GM12878 (cell line): ENCODE results near the gene IFNA17. TPM values are rescaled to one million over a fixed set of nuclear protein-coding genes. Genes with fewer than 3 reads are reported as not detected.

ENCODE experiments used
- ATAC-seq: fragments of 200-7000 bp; cut with Tn5 transposase; 3 replicates; pipeline ENCODE4 v1.9.1; 2020; ENCODE audit warnings: mild to moderate bottlenecking, moderate library complexity
- BruUV-seq: library from RNA; stranded (reverse); fragments of 400-500 nt; replicated peaks from 2 replicates; lab custom pipeline; 2021; lab: Mats Ljungman, UMichigan
- CTCF ChIA-PET: fragments of 300-600 bp; sonication (Branson Sonifier 250); formaldehyde crosslinking; extraction: SDS; loops from one replicate; lab custom pipeline; 2021; ENCODE audit warnings: inconsistent platforms; lab: Yijun Ruan, JAX
- POLR2A ChIA-PET: fragments of 350-600 bp; formaldehyde crosslinking; extraction: SDS; loops from one replicate; lab custom pipeline; 2021; ENCODE audit warnings: inconsistent platforms; lab: Charles Lee
- RAD21 ChIA-PET: fragments of 300-600 bp; sonication (Branson Sonifier 250); formaldehyde crosslinking; loops from one replicate; lab custom pipeline; 2023; ENCODE audit warnings: antibody characterized with exemption; ENCODE audit not compliant: unreplicated experiment; lab: Charles Lee
- SMC1A ChIA-PET: fragments of 300-600 bp; sonication (Branson Sonifier 250); formaldehyde crosslinking; loops from one replicate; lab custom pipeline; 2023; ENCODE audit not compliant: unreplicated experiment, uncharacterized antibody; lab: Charles Lee
- DNase-seq: peaks from one replicate; pipeline ENCODE4 v3.0.0-alpha.2; 2011; ENCODE audit warnings: low read depth, low spot score
- FAIRE-seq: peaks from 3 replicates; lab custom pipeline; 2011; peaks lifted over from hg19 to GRCh38; lab: Jason Lieb, UNC
- H2AFZ ChIP-seq: 2 replicates; pipeline ENCODE4 v1.6.0; 2011; ENCODE audit warnings: low read depth, low read length, control low read depth; ENCODE audit not compliant: control insufficient read depth
- H3K27ac ChIP-seq: 2 replicates; pipeline ENCODE4 v1.5.1; 2011; ENCODE audit warnings: control low read depth; ENCODE audit not compliant: control insufficient read depth, insufficient read depth
- H3K27me3 ChIP-seq, 2 experiments: replicated peaks in 1 of 2; 2 replicates each; pipeline versions ENCODE4 v1.6.0 to v1.6.1; 2011; ENCODE audit warnings: low read length in 1 of 2; ENCODE audit not compliant: control insufficient read depth in 2 of 2, insufficient read depth in 2 of 2
- H3K36me3 ChIP-seq, 2 experiments: 2 replicates each; pipeline ENCODE4 v1.5.1; 2011; ENCODE audit warnings: low read length in 1 of 2; ENCODE audit not compliant: control insufficient read depth in 2 of 2, insufficient read depth in 2 of 2
- H3K4me1 ChIP-seq: 2 replicates; pipeline ENCODE4 v1.6.1; 2011; ENCODE audit warnings: mild to moderate bottlenecking, low read length, moderate library complexity, mixed read lengths; ENCODE audit not compliant: control insufficient read depth, insufficient read depth
- H3K4me2 ChIP-seq: 2 replicates; pipeline ENCODE4 v1.6.0; 2011; ENCODE audit warnings: control low read depth; ENCODE audit not compliant: control insufficient read depth, insufficient read depth
- H3K4me3 ChIP-seq: fragments of 200-600 bp; sonication (generic); 2 replicates; pipeline ENCODE4 v1.5.1; 2016
- H3K79me2 ChIP-seq: 2 replicates; pipeline ENCODE4 v1.6.0; 2011; ENCODE audit warnings: low read length; ENCODE audit not compliant: control insufficient read depth, insufficient read depth
- H3K9ac ChIP-seq: 2 replicates; pipeline ENCODE4 v1.8.0; 2011; ENCODE audit warnings: low read length, control low read depth, mixed read lengths; ENCODE audit not compliant: control insufficient read depth, insufficient read depth
- H3K9me3 ChIP-seq: replicated peaks from 3 replicates; pipeline ENCODE4 v1.5.1; 2011; ENCODE audit warnings: mild to moderate bottlenecking, low read length; ENCODE audit not compliant: control insufficient read depth, insufficient read depth
- H4K20me1 ChIP-seq: 2 replicates; pipeline ENCODE4 v1.6.0; 2011; ENCODE audit not compliant: control insufficient read depth, insufficient read depth
- ATF7 ChIP-seq: fragments of 450-650 bp; IDR thresholded peaks from 2 replicates; pipeline ENCODE4 v1.6.1; 2016; ENCODE audit warnings: low read depth, mild to moderate bottlenecking
- IRF4 ChIP-seq: IDR thresholded peaks from 2 replicates; pipeline ENCODE4 v1.6.1; 2011; ENCODE audit warnings: low read depth, low read length
- IRF5 ChIP-seq: fragments of 450-650 bp; IDR thresholded peaks from 2 replicates; pipeline ENCODE4 v1.6.1; 2017; ENCODE audit warnings: borderline replicate concordance
- KAT2A ChIP-seq: conservative IDR thresholded peaks from 2 replicates; pipeline ENCODE4 v1.6.1; 2011; ENCODE audit warnings: low read depth, low read length; ENCODE audit not compliant: control insufficient read depth
- LARP7 ChIP-seq: fragments of 450-650 bp; IDR thresholded peaks from 2 replicates; pipeline ENCODE4 v1.6.1; 2017; ENCODE audit warnings: mild to moderate bottlenecking
- MYB ChIP-seq: fragments of 150-350 bp; IDR thresholded peaks from 2 replicates; pipeline ENCODE4 v1.6.1; 2014; ENCODE audit warnings: mild to moderate bottlenecking, low read depth, low read length, borderline replicate concordance
- POLR2A ChIP-seq: IDR thresholded peaks from 2 replicates; pipeline ENCODE4 v1.6.1; 2011; ENCODE audit warnings: low read depth, mild to moderate bottlenecking, low read length
- POLR2AphosphoS2 ChIP-seq: IDR thresholded peaks from 2 replicates; pipeline ENCODE4 v1.6.1; 2011; ENCODE audit warnings: low read depth, mild to moderate bottlenecking, low read length, improper control_type of control experiment, moderate library complexity
- POU2F2 ChIP-seq: IDR thresholded peaks from 3 replicates; pipeline ENCODE4 v1.6.1; 2011; ENCODE audit warnings: low read depth, mild to moderate bottlenecking, low read length, borderline replicate concordance
- RBBP5 ChIP-seq: fragments of 200-600 bp; sonication (generic); conservative IDR thresholded peaks from 2 replicates; pipeline ENCODE4 v1.6.1; 2016
- SREBF1 ChIP-seq: IDR thresholded peaks from 2 replicates; pipeline ENCODE4 v1.6.1; 2012; ENCODE audit warnings: mild to moderate bottlenecking, low read length
- TARDBP ChIP-seq: IDR thresholded peaks from 2 replicates; pipeline ENCODE4 v1.6.1; 2016; ENCODE audit warnings: borderline replicate concordance
- YBX1 ChIP-seq: fragments of 450-650 bp; IDR thresholded peaks from 2 replicates; pipeline ENCODE4 v1.6.1; 2016; ENCODE audit warnings: antibody characterized with exemption
- WGBS: methylation state at CpG from one replicate; pipeline ENCODE4 v1.1.6; 2016; ENCODE audit warnings: low lambda C conversion rate; ENCODE audit not compliant: insufficient replicate concordance, insufficient coverage; ENCODE audit errors: missing lambda C conversion rate; 5-methylcytosine and 5-hydroxymethylcytosine counted together
- in situ Hi-C: fragments of 300-500 bp; cut with MboI; formaldehyde crosslinking; loops from 9 replicates; pipeline ENCODE4 v1.14.3; 2018; ENCODE audit warnings: mixed read lengths
- intact Hi-C: fragments of 100-400 bp; cut with micrococcal nuclease; formaldehyde crosslinking; loops from one replicate; pipeline ENCODE4 v1.14.2; 2022; ENCODE audit not compliant: unreplicated experiment
- polyA plus RNA-seq, 11 experiments: library from polyadenylated mRNA; depleted of rRNA in 4 of 11; unstranded in 6 of 11; stranded (reverse) in 5 of 11; fragments of >200 nt; fragmentation: Nextera tagmentation in 4 of 11; fragmentation: Illumina TruSeq in 1 of 11; extraction: Ambion mirVana in 4 of 11; extraction: Trizol in 1 of 11; gene quantifications; 1 replicate in 1 of 11; 2 replicates in 10 of 11; pipeline versions ENCODE4 v1.2.1 to v1.2.3, GENCODE V29; 2011 to 2016; ENCODE audit warnings: inconsistent platforms in 2 of 11, missing spikeins in 2 of 11, low read depth in 1 of 11
- total RNA-seq, 4 experiments: library from RNA; depleted of rRNA in 3 of 4; stranded (reverse); fragments of >200 nt in 3 of 4; fragmentation: Illumina TruSeq in 1 of 4; extraction: Trizol in 1 of 4; gene quantifications; 2 replicates each; pipeline versions ENCODE4 v1.2.1 to v1.2.3, GENCODE V29; 2013 to 2021
- TF ChIP-seq, protein P1 (sequence below): fragments of 450-650 bp; IDR thresholded peaks from 2 replicates; pipeline ENCODE4 v1.6.1; 2016; ENCODE audit warnings: mild to moderate bottlenecking, moderate library complexity, borderline replicate concordance
- TF ChIP-seq, protein P2 (sequence below): fragments of 450-650 bp; IDR thresholded peaks from 2 replicates; pipeline ENCODE4 v1.6.1; 2018; ENCODE audit warnings: borderline replicate concordance, mild to moderate bottlenecking; ENCODE audit not compliant: partially characterized antibody

The IFNA17 gene
- total and polyA plus RNA-seq, 10 of the 15 experiments (the other 5 are each of a cell fraction or from before 2014, with no cell fraction given) = not detected

DNA sequence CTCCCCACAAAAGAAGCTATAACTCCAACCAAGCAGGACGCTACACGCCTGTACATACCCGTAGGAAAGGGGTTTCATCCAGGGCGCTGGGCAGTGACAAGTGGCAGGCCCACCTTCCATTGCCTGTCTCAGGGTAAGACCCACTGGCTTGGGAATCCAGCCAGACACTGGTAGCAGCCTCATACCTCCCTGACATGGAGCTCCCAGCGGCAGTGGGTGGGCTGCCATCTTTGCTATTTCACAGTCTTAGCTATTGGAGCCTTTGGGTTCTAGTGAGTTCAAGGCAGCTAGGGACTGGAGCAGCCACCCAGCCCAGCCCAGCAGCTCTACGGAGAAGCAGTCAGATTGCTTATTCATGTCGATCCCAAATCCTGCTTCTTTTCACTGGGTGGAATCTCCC lies 17.7 kb downstream of the IFNA17 start:
- no peak for DNase-seq
- H3K79me2 ChIP-seq = no peaks in the 10 kb centered on the region
- no peaks in the 10 kb centered on the region for H4K20me1 ChIP-seq
- CTCF ChIA-PET = interaction anchor here (1.0 kb wide), 1 partner anchor 116 kb away, joined by 3 read pairs; no protein-coding TSS in a partner anchor
- H3K36me3 ChIP-seq = no peaks in the 10 kb centered on the region
- TF ChIP-seq POLR2AphosphoS2 (no peak), MYB (no peak), SREBF1 (no peak), TARDBP (no peak), IRF5 (no peak), POU2F2 (no peak), RBBP5 (no peak), LARP7 (no peak), IRF4 (no peak), YBX1 (no peak), POLR2A (no peak), KAT2A (no peak), ATF7 (no peak)
- TF ChIP-seq, protein P1, sequence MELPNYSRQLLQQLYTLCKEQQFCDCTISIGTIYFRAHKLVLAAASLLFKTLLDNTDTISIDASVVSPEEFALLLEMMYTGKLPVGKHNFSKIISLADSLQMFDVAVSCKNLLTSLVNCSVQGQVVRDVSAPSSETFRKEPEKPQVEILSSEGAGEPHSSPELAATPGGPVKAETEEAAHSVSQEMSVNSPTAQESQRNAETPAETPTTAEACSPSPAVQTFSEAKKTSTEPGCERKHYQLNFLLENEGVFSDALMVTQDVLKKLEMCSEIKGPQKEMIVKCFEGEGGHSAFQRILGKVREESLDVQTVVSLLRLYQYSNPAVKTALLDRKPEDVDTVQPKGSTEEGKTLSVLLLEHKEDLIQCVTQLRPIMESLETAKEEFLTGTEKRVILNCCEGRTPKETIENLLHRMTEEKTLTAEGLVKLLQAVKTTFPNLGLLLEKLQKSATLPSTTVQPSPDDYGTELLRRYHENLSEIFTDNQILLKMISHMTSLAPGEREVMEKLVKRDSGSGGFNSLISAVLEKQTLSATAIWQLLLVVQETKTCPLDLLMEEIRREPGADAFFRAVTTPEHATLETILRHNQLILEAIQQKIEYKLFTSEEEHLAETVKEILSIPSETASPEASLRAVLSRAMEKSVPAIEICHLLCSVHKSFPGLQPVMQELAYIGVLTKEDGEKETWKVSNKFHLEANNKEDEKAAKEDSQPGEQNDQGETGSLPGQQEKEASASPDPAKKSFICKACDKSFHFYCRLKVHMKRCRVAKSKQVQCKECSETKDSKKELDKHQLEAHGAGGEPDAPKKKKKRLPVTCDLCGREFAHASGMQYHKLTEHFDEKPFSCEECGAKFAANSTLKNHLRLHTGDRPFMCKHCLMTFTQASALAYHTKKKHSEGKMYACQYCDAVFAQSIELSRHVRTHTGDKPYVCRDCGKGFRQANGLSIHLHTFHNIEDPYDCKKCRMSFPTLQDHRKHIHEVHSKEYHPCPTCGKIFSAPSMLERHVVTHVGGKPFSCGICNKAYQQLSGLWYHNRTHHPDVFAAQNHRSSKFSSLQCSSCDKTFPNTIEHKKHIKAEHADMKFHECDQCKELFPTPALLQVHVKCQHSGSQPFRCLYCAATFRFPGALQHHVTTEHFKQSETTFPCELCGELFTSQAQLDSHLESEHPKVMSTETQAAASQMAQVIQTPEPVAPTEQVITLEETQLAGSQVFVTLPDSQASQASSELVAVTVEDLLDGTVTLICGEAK = no peak
- TF ChIP-seq, protein P2, sequence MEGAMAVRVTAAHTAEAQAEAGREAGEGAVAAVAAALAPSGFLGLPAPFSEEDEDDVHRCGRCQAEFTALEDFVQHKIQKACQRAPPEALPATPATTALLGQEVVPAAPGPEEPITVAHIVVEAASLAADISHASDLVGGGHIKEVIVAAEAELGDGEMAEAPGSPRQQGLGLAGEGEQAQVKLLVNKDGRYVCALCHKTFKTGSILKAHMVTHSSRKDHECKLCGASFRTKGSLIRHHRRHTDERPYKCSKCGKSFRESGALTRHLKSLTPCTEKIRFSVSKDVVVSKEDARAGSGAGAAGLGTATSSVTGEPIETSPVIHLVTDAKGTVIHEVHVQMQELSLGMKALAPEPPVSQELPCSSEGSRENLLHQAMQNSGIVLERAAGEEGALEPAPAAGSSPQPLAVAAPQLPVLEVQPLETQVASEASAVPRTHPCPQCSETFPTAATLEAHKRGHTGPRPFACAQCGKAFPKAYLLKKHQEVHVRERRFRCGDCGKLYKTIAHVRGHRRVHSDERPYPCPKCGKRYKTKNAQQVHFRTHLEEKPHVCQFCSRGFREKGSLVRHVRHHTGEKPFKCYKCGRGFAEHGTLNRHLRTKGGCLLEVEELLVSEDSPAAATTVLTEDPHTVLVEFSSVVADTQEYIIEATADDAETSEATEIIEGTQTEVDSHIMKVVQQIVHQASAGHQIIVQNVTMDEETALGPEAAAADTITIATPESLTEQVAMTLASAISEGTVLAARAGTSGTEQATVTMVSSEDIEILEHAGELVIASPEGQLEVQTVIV = no peak
- 55% methylated on average over 7 of the region's 7 CpGs for WGBS
- H3K9ac ChIP-seq = no peak overlapping the region
- BruUV-seq = no TSS peak
- no peak overlapping the region for H3K4me2 ChIP-seq
- H3K4me3 ChIP-seq = no peak overlapping the region
- no peak for ATAC-seq
- no peak overlapping the region for H2AFZ ChIP-seq
- no peak overlapping the region for H3K27ac ChIP-seq
- in situ Hi-C loops = no loop called here
- POLR2A ChIA-PET = no interaction called here
- SMC1A ChIA-PET = no interaction called here
- no peaks in the 10 kb centered on the region; the same call in 1 of the 2 replicates for H3K4me1 ChIP-seq
- no peaks in the 10 kb centered on the region for H3K27me3 ChIP-seq
- RAD21 ChIA-PET = no interaction called here
- FAIRE-seq = no peak
- H3K9me3 ChIP-seq = no peaks in the 10 kb centered on the region
- intact Hi-C loops = no loop called here
